Breast epithelium (tissue), 3 donors: ENCODE measurements around the gene LINGO4.
"Not testable (repeated sequence)": the region's sequence is repeated elsewhere in the genome, so short reads cannot be mapped to it uniquely, and the experiment has no call there.

Source experiments
- POLR2A ChIP-seq: fragments of 450-650 bp; IDR thresholded peaks from one replicate; pipeline ENCODE4 v1.6.1; 2016; ENCODE audit warnings: antibody characterized with exemption, mild to moderate bottlenecking, moderate library complexity
- TF ChIP-seq, protein P1 (sequence below), 3 donors: fragments of 450-650 bp; IDR thresholded peaks; one replicate each; pipeline ENCODE4 v1.5.1; 2016 to 2017; ENCODE audit warnings: antibody characterized with exemption in 3 of 3, mild to moderate bottlenecking in 3 of 3, moderate library complexity in 3 of 3

DNA sequence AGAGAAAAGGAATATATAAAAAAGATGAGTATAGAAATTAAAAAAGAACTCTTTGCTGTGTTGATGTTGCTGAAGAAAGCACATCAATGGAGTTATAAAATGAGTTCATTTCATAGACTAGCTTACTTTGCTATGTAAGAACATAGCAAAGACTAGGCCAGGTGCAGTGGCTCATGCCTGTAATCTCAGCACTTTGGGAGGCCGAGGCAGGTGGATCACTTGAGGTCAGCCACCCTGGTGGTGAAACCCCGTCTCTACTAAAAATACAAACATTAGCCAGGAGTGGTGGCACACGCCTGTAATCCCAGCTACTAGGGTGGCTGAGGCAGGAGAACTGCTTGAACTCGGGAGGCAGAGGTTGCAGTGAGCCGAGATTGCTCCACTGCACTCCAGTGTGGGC is 23.2 kb downstream of the LINGO4 start:
- TF ChIP-seq, protein P1, sequence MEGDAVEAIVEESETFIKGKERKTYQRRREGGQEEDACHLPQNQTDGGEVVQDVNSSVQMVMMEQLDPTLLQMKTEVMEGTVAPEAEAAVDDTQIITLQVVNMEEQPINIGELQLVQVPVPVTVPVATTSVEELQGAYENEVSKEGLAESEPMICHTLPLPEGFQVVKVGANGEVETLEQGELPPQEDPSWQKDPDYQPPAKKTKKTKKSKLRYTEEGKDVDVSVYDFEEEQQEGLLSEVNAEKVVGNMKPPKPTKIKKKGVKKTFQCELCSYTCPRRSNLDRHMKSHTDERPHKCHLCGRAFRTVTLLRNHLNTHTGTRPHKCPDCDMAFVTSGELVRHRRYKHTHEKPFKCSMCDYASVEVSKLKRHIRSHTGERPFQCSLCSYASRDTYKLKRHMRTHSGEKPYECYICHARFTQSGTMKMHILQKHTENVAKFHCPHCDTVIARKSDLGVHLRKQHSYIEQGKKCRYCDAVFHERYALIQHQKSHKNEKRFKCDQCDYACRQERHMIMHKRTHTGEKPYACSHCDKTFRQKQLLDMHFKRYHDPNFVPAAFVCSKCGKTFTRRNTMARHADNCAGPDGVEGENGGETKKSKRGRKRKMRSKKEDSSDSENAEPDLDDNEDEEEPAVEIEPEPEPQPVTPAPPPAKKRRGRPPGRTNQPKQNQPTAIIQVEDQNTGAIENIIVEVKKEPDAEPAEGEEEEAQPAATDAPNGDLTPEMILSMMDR (IDR thresholded peaks at IDR 0.05) = not testable (repeated sequence)
- not testable (repeated sequence) for TF ChIP-seq POLR2A
